ENCODE results near the gene GRAMD4.

Gene GRAMD4

DNA sequence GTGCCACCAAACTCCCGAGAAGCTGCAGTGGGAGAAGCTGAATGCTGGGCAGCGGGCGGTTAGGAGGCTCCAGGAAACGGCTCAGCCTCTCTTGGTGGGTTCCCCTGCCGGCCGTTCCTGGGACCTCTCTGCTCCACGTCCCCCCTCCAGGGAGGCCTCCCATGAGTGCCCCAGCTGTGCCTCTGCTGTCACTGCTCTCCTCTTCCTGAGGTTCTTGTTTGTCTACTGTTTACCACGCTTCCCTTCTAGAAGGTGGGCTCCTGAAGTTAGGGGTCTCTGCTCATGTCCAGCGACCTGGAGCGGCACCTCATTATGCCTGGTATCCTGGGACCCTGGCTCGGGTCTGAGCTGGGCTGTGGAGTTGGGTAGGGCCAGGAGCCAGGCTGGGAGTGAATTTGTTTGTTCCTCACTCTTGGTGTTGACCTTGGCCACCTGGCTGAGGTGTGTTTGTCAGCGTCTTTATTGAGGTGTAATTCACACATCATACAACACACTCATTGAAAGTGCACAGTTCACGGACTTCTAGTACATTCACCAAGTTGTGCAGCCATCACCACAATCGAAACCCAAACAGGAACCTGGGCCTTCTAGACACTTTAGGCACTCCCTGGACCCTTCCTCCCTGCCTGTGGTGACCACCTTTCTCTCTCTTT lies 37.8 kb upstream of the GRAMD4 start:
- DNase-seq (ENCODE audit: low spot score) = no peak

GRCh38 chr22:46583571-46583970 lies 36.6 kb upstream of the GRAMD4 start:
- DNase-seq (ENCODE audit: low spot score) = no peak

GRCh38 chr22:46584081-46584921 lies 35.9 kb upstream of the GRAMD4 start:
- no peak for DNase-seq (ENCODE audit: low spot score)

DNA sequence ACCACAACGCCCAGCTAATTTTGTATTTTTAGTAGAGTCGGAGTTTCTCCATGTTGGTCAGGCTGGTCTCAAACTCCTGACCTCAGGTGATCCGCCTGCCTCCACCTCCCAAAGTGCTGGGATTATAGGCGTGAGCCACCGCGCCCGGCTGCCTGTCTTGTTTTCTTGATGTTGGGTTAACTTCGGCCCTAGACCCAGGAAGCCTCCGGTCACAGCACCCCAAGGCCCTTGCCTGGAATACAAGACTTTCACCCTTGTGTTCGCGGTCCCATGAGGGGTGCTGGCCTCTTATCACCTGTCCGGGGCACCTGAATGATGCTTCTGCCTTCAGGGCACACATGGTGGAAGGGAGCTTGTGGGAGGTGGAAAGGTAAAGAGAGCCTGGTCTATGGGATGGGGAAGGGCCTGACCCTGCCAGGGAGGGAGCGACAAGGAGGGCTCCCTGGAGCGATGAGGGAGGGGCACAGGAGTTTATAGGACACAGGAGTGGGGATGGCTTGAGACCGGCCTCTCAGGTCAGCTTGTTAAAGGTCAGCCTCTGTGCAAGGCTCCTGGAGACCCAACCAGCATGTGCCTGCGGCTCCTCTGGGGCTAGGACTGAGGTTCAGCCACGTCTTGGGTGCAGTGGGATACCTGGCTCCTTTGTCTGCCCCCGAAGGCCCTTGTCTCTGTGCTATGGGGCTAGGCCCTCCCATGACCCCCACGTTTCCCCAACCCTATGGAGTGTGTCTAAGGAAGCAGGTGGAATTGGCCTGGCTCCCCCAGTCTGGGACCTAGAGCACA lies 34.7 kb upstream of the GRAMD4 start:
- no peak for DNase-seq (ENCODE audit: low spot score)

DNA sequence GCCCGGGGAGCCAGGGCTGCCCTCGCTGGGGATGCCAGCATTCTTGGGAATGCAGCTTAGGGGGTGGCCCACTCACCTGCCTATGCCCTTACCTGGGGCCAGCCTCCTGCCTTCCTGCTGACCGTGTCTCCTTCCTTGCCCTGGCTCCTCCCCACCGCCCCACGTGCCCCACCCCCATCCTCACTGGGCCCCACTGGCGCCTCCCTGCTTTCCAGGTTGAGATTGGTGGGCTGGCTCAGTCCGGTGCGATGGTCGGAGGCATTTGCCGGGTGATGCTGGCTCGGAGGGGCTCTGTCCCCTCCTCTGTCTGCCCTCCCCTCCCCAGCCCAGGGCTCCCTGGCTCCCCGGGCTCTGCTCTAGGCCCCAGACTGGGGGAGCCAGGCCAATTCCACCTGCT lies 34.1 kb upstream of the GRAMD4 start:
- no peak for DNase-seq (ENCODE audit: low spot score)

DNA sequence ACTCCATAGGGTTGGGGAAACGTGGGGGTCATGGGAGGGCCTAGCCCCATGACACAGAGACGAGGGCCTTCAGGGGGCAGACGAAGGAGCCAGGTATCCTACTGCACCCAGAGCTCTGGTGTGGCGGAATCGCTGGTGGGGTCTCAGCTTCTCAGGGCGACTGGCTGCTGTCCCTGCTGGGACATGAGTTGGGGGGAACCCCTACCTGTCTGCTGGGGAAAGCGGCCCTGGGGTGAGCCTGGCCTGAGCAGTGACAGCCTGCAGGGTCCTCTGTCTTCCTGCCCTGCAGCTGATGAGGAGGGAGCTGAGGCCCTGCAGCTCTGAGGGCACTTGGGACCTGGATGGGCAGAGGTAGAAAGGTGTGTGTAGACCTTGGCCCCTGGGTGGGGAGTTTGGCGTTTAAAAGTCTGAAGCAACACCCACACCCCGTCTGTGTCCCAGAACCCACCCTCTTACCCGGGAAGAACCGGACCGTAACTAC lies 33.6 kb upstream of the GRAMD4 start:
- no peak for DNase-seq (ENCODE audit: low spot score)

- peak; percentile 78 for DNase-seq (ENCODE audit: low spot score)
Measured at GRCh38 chr22:46587061-46587460, 33.1 kb upstream of the GRAMD4 start.

GRCh38 chr22:46587492-46588278 lies 32.5 kb upstream of the GRAMD4 start:
- peak; percentile 94 for DNase-seq (ENCODE audit: low spot score)

- no peak for DNase-seq (ENCODE audit: low spot score)
Measured at GRCh38 chr22:46588279-46589140, 31.7 kb upstream of the GRAMD4 start.

- DNase-seq (ENCODE audit: low spot score) = no peak
Measured at GRCh38 chr22:46589141-46589748, 30.9 kb upstream of the GRAMD4 start.

DNA sequence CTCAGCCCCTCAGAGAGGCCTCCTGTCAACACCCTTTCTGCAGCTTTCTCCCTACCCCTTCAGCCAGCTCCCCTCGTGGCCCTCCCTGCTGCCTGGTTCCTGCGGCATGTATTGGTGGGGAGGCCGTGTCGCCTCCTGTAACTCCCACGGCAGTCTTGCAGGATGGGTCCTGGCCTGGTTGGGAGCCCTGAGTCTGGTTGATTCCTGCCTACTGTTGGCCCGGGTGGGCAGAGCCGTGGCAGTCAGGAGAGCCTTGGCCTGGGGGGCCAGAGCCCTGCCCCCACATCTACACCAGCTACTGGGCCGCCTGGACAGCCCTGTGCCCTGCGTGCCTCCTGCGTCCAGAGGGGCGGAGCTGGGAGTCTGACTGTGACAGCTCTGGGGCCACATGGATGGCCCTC lies 30.3 kb upstream of the GRAMD4 start:
- no peak for DNase-seq (ENCODE audit: low spot score)

- DNase-seq (ENCODE audit: low spot score) = no peak
Measured at GRCh38 chr22:46590334-46590733, 29.9 kb upstream of the GRAMD4 start.

DNA sequence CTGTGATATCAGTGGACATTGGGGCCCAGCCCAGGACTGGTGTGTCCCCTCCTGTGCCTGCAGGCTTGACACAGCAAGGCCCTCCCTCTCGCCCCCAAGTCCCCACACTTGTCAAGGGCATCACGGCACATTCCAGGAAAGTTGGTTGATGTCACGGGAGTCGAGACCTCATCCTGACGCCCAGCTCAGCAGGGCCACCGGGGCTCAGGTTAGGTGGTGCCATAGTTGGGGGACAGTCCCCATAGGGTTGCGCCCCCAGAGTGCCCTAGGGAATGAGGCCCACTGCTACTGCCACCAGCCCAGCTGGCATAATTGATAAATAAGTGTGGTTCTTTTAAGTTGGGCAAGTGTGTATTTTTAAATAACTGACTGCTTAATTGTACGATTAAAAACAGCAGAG lies 28.3 kb upstream of the GRAMD4 start:
- no peak for DNase-seq (ENCODE audit: low spot score)

DNA sequence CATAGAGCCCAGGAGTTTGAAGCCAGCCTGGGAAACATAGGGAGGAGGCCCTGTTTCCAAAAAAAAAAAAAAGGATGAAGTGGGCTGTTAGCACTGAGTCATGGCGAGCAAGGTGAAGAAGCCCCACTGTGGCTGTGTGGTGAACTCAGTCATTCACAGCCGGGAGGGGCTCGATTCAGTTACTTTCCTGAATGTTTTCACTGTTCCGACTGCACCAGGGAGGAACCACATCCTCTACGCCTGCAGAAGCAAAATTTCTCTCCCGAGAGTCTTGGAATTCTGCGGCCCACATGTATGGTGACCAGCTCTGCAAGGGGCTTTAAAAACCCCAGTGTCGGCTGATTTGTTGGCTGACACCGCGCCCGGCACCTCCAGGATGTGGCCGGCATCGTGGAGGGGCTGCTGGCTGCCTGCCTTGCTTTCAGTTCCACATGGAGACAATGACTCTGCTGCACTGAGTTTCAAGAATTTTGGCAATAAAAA lies 27.8 kb upstream of the GRAMD4 start:
- DNase-seq (ENCODE audit: low spot score) = peak; percentile 71

DNA sequence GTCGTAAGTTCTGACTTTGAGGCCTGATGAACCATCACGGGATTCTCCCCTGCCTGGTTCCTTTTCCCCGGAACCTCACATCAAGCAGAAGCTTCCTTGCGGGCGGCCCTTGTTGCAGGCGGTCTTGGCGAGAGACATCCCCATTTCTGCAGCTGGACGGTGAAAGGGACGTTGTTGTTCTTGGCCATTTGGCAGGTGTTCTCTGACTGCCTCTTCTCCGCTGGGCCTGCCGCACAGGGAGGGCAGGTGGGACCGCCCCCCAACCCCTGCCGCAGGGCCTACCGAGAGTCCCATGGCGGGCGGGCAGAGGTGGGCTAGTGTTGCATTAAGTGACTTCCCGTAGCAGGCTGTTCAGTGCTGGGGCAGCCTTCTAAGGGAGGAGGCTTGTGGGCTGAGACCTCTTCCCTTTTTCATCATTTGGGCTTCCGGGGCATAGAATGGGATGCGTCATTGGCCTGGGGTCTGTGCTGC lies 26.9 kb upstream of the GRAMD4 start:
- DNase-seq (ENCODE audit: low spot score) = peak; percentile 71

GRCh38 chr22:46593996-46594946 lies 25.9 kb upstream of the GRAMD4 start:
- no peak for DNase-seq (ENCODE audit: low spot score)

DNA sequence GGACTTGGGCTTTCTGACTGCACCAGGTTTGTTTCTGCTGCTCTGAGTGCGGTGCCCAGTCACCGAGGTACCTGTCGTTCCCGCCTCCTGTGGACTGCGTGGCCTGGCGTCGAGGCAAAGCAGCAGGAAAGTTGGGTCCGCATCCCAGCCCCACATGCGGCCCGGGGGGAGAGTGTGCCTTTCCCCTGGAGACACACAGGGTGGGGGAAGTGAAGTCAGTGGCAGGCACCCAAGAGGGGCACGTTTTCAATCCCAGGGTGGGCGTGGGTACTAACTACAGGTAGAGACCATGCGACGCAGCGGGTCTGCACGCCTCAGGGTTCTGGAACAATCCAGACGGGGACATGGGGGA lies 25.3 kb upstream of the GRAMD4 start:
- DNase-seq (ENCODE audit: low spot score) = no peak

DNA sequence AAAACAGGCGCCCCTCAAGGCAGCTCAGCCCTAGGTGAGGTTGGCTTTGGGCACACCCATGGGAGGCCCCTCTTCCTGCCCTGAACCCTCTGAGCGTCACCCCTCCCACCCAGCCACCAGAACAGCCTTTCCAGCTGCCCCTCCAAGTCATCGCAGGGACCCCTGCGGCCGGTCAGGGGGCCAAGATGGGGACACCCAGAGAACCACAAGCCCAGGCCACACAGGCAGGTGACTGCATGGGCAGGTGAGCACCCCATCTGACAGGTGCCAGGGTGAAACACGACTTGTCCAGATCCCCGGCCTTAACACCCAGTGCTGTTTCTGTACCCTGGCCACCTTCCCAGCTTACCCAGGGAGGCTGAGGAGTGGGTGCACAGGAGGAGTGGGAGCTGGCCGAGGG lies 24.6 kb upstream of the GRAMD4 start:
- no peak for DNase-seq (ENCODE audit: low spot score)

- DNase-seq (ENCODE audit: low spot score) = no peak
Measured at GRCh38 chr22:46596032-46596441, 24.1 kb upstream of the GRAMD4 start.
